D721Med (cell line): ENCODE measurements around the gene APLN.

Experiments
- DNase-seq: peaks from one replicate; pipeline ENCODE4 v3.0.0; 2011; ENCODE audit warnings: low spot score; ENCODE audit not compliant: insufficient read length
- FAIRE-seq: peaks from 2 replicates; lab custom pipeline; 2011; peaks lifted over from hg19 to GRCh38; lab: Jason Lieb, UNC
- TF ChIP-seq, protein P1 (sequence below): IDR thresholded peaks from 2 replicates; pipeline ENCODE4 v1.5.1; 2012; ENCODE audit warnings: mild to moderate bottlenecking, control low read depth; ENCODE audit not compliant: insufficient read depth; ENCODE audit errors: missing control alignments

The APLN gene

DNA sequence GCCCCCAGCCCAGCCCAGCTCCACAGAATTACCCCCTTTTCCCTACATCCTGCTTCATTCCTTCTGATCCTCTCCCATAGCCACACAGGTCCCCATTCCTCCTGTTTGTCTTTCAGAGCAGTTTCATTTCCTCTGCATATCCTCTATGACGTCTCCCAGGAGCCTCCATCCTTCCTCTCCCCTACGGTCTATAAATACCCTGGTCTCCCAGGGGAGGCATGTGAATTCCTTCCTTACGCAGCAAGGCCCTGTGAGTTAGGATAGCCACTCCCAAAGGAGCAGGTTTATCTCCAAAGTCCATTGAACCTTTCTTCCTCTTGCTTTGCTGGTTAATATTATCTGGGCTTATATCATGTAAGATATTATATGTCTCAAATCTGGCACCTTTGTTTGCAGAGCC is 8.4 kb upstream of the APLN start:
- FAIRE-seq = no peak
- TF ChIP-seq, protein P1, sequence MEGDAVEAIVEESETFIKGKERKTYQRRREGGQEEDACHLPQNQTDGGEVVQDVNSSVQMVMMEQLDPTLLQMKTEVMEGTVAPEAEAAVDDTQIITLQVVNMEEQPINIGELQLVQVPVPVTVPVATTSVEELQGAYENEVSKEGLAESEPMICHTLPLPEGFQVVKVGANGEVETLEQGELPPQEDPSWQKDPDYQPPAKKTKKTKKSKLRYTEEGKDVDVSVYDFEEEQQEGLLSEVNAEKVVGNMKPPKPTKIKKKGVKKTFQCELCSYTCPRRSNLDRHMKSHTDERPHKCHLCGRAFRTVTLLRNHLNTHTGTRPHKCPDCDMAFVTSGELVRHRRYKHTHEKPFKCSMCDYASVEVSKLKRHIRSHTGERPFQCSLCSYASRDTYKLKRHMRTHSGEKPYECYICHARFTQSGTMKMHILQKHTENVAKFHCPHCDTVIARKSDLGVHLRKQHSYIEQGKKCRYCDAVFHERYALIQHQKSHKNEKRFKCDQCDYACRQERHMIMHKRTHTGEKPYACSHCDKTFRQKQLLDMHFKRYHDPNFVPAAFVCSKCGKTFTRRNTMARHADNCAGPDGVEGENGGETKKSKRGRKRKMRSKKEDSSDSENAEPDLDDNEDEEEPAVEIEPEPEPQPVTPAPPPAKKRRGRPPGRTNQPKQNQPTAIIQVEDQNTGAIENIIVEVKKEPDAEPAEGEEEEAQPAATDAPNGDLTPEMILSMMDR = no peak

DNA sequence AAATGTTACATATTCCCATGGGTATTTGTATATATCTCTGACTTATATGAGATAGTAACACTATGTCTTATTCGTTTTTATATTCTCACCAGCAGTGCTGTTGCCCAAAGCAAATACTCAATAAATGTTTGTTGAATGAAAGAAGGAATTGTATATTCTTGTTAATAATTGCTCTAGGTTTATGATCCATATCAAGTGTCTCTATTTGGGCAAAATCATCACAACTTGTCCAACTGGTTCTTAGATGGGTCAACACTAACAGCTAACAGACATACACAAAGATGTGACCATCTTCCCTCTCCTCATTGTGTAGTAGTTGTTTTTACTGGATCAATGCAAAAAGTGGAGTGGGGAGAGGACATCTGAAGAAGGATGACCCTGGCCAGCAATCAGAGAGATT is 6.6 kb upstream of the APLN start:
- DNase-seq = no peak
- TF ChIP-seq, protein P1 = no peak
- no peak for FAIRE-seq

More for the DNA sequence above, 8.4 kb upstream of the APLN start:
- no peak for DNase-seq

DNA sequence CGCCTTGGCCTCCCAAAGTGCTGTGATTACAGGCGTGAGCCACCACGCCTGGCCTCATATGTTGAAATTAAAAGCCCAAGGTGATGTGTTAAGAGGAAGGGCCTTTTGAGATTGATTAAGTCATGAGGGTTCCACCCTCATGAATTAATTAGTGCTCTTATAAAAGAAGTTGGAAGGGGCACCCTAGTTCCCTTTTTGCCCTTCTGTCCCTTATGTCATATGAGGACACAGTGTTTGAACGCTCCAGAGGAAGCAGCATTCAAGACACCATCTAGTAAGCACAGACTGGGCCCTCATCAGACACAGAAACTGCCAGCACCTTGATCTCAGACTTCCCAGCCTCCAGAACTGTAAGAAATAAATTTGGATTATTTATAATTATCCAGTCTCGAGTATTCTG is 5.1 kb upstream of the APLN start:
- FAIRE-seq (no peak), DNase-seq (no peak)
- TF ChIP-seq, protein P1 = no peak

DNA sequence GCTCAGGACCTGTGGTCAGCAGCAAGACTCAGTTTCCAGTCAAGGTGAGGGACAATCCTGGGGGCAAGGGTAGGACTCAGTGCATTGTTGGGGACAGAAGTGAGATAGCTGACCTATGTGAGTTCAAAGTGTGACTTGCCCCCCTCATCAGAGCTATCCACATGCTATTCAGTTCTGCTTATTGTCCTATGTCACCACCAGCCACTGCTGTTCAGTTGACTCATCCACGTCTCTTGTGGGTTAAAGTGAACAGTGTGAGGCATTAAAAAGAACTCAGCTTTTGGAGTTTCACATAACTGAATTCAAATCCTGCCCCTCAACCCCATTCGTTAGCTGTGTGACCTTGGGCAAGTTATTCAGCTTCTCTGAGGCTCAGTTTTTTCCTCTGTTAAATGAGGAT is 4.4 kb upstream of the APLN start:
- TF ChIP-seq, protein P1 = no peak
- DNase-seq (no peak), FAIRE-seq (no peak)

DNA sequence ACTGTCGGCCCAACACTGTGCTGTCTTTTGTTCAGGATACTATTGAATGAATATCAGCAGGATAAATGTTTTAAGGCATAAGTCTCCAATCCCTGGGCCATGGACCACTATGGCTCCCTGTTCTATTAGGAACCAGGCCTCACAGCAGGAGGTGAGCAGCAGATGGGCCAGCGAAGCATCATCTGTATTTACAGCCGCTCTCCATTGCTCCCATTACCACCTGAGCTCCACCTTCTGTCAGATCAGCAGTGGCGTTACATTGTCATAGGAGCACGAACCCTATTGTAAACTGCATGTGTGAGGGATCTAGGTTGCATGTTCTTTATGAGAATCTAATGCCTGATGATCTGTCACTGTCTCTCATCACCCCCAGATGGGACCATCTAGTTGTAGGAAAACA is 3.7 kb upstream of the APLN start:
- no peak for DNase-seq
- TF ChIP-seq, protein P1 = no peak
- FAIRE-seq = no peak

DNA sequence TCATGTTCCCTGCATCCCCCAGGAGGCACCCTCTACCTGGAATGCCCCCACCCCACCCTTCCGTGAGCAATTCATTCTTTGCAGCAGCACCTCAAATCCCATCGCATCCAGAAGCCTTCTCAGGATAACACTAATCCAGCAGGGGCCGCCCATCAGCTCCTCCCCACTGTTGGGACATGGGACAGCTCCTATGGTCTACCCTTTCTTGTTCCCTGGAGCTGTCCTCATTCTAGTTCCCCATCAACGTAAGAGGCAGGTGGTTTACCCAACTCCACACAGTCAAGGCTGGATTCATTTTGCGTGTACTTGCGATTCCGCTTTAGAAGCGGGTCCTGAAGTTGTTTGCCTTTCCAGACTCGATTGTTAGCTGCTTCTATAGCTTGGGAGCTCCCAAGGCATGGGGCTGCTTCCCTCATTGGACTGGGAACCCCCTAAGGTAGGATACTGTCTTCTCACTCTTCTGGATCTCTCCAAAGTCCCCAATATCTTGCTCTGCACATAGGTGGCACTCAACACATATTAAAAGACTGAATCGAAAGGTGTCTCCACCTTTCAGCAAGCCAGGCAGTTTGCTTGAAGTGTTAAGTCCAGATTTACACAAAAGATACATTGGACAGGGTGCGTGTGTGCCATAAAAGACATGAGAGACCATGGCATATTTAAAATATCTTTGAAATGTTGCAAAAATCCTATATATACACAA is 942 bp upstream of the APLN start:
- FAIRE-seq (no peak), DNase-seq (no peak)
- TF ChIP-seq, protein P1 = no peak

DNA sequence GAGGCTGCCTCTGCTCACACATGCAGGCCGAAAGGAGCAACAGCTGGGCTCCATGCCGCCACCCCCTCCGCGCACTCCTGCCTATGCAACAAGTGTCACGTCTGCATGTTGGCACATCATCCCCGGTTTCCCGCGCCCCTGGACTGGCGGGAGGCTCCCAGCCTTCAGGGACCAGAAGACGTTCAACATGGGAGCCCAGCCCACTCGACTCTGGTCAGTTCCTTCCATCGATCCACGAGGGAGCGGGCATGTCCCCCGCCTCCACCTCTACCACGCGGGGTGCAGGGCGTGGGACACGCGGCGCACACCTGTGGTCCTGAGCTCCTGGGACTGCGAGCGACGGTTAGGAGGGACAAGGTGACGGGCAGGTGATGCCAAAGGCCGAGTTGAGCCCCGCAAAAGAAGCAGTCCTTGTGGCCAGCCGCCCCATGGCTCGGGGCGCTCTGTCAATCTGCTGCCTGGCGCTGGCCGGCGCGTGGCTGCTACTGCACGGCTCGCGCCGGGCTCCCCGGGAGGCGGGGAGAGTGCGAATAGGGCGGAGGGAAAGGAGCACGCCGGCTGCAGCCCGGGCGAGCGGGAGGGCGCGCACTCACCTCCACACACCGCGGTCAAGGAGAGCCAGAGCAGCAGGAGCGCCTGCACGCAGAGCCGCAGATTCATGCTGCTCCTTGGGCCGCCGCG is 645 bp downstream of the APLN start:
- FAIRE-seq (no peak), DNase-seq (no peak)
- TF ChIP-seq, protein P1 = no peak
